ENCODE results near the gene DGKH.

DGKH gene, protein sequence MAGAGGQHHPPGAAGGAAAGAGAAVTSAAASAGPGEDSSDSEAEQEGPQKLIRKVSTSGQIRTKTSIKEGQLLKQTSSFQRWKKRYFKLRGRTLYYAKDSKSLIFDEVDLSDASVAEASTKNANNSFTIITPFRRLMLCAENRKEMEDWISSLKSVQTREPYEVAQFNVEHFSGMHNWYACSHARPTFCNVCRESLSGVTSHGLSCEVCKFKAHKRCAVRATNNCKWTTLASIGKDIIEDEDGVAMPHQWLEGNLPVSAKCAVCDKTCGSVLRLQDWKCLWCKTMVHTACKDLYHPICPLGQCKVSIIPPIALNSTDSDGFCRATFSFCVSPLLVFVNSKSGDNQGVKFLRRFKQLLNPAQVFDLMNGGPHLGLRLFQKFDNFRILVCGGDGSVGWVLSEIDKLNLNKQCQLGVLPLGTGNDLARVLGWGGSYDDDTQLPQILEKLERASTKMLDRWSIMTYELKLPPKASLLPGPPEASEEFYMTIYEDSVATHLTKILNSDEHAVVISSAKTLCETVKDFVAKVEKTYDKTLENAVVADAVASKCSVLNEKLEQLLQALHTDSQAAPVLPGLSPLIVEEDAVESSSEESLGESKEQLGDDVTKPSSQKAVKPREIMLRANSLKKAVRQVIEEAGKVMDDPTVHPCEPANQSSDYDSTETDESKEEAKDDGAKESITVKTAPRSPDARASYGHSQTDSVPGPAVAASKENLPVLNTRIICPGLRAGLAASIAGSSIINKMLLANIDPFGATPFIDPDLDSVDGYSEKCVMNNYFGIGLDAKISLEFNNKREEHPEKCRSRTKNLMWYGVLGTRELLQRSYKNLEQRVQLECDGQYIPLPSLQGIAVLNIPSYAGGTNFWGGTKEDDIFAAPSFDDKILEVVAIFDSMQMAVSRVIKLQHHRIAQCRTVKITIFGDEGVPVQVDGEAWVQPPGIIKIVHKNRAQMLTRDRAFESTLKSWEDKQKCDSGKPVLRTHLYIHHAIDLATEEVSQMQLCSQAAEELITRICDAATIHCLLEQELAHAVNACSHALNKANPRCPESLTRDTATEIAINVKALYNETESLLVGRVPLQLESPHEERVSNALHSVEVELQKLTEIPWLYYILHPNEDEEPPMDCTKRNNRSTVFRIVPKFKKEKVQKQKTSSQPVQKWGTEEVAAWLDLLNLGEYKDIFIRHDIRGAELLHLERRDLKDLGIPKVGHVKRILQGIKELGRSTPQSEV

DNA sequence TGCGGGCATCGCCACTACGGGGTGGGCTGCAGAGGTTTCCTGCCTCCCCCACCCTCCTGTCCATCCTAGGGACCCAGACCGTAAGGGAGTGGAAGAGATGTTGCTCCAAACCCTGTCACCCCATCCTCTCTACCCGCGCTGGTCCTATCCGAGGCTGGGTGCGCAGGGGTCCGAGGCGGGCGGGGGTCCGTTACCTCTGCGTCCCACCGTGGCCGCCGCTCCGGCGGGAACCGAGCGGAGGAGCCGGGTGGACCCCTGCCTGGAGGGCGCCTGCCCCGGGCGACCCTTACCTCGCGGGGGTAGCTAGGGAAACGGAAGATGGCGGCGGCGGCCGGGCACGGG lies at the start of gene DGKH:
Gene DGKH, plus strand, starts transcription at position 307 of the 342 bp plus-strand sequence. CDS start 126 bp downstream, outside the sequence.
- DNase-seq (ENCODE audit: low read depth), result no peak

DNA sequence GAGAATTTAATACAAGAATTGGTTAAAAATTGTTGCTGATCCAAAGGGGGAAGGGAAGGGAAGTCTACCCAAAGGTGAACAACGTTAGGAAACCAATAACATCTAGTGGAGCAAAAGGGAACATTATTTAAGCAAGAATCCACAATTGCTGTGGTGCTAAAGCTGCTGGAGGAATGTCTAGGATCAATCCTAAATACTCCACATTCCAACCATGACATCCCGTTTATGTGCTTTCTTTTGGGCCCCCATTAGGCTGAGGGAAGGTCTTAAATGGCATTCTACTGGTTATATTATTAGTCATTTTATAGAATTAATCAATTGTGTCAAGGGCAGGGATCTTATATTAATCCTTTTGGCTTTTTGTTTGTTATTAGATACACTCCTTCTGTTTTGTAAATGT lies 47.6 kb upstream of the DGKH start:
- DNase-seq (ENCODE audit: low read depth), result no peak

DNA sequence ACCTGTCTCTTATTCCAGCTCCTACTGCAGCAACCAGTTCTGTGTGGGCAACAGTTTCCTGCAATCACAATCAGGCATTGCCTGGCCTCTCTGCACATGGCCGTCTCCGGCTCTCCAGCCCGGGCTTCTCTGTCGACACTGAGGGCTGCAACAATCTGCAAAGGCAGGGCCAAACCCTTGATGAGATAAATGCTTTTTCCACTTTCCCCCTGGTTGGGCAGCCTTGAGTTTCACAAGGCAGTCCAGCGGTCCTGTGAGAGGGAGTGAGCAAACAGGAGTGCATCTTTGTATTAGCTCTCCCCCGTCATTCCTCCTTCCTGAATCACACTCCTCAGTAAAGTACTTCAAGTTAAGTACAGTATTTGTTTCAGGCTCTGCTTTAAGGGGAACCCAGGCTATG lies 46.9 kb upstream of the DGKH start:
- DNase-seq (ENCODE audit: low read depth), result no peak

DNA sequence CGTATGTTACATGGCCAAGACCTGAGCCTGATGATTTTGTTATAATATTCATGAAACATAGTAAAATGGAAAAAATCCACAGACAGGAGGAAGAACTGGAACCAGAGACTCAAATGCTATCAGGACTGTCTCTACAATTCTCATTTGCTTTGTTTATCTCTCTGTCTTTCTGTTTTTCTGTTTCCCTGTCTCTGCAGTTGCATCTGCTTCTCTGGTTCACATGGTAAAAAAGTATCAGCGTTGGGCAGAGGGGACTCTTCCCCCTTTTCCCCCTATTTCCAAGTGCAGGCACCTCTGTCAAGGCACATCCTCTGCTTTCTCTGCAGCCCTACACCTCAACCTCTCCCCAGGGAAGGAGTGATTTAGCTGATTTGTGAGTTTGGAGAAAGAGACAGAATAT lies 46.4 kb upstream of the DGKH start:
- no peak for DNase-seq (ENCODE audit: low read depth)

DNA sequence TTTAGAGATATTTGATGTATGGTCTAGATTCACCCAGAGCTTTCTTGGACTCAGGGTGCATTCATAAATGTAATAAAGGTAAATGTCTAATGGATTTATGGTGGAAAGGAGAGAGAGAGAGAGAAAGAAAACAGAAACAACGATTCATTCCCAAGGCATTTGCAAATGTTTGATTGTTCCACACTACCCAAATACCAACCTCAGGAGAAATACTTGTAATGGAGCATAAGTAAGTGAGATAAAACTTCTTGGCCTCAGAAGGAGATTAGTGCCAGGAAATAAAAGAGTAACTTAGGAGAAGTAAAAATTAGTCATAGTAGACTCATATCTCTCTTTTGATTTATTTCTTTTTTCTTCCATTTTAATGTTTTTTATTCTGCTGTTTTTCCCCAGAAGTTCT lies 40.6 kb upstream of the DGKH start:
- DNase-seq (ENCODE audit: low read depth), result no peak

DNA sequence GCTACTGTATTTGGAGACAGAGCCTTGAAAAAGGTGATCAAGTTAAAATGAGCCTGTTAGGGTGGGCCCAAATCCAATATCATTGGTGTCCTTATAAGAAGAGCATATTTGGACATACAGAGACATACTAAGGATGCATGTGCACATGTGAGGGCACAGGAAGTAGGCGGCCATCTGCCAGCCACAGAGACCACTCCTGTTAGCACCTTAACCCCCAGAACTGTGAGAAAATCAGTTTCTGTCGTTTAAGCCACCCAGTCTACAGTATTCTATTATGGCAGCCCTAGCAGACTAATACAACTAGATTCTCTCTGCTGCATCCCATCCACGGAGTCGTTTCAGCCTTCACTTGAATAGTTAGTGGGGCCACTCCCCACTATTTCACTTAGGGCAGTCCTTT lies 39.4 kb upstream of the DGKH start:
- DNase-seq (ENCODE audit: low read depth), result no peak

DNA sequence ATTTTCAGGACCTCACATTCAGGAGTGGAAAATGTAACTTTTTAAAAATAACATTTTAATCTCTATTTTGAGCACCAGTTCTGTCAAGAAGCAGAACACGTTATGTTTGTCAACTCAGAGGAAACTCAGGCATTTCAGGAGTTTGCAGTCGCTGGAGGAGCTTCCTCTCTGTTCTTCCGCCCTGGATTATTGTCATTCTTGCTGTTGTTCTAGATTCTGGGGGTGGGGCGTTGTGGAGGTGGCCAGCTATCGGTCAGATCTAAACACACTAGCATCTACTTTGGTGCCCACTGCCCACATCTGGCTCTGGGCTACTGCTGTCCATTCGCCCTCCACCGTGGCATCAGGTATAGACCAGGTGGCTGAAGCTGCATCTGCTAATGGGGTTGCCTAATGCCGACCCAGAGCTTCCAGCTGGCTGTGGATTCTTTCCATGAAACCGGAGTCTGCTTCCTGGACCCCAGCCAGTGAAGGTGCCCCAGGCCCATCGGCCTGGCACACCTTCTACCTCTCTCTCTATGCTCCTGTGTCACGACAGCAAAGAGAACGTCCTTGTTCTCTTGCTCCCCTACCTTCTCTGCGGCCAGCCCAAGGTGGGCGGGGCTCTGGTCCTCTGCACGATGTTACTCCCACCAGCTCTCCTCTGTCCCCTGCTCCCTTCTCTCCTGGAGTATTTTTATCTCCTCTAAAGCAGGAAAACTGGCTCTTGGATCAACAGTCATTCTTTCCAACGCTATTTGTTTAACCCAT lies 36.7 kb upstream of the DGKH start:
- no peak for DNase-seq (ENCODE audit: low read depth)

DNA sequence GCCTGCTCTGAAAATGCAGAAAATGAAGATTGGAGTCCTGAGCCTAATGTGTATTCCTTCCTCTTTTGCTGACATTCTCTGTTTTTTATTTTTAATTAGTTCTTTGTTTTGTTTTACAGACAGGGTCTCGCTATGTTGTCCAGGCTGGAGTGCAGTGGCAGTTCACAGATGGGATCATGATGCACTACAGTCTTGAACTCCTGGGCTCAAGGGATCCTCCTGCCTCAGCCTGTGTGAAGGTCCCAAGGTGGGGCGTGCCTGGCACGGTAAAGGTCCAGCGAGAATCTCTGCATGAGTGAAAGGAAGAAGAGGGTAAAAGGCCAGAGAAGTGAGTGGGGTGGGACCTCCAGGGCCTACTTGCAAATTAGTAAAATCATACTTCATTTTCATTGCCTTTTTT lies 34.3 kb upstream of the DGKH start:
- no peak for DNase-seq (ENCODE audit: low read depth)

DNA sequence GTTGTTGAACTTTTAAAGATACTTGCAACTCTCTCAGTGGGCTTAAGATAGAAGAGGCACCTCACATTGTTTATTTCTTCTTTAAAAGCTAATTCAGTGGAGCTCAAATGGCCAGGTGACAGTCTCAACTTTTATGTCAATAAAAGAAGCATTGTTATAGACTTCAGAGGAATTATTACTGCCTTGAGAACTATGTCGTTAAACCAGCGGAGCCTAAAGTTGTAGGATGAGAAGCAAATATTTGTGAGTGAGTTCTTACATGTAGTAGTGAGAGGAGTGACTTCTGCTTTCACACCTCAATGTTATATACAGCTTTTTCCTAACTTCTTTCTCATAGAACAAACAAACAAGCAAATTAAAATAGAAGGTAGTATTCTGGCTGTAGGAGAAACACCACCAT lies 31.2 kb upstream of the DGKH start:
- DNase-seq (ENCODE audit: low read depth), result no peak

DNA sequence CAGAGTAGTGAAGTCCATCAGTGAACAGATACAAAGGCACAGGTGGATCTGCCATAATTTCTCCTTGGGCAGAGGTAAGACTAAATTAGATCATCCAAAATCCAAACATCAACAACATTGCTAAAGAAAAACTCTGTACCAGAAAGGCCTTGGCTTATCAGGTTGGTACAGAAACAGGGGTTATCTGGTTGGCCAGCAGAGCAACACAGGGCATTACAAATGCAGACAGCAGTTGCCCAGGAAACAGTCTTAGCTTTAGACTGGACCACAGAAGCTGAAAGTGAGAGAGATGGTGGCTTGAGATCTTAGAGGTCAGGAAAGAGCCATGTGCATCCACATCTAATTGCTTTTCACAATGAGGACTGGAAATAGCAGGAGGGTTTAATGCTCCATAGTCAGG lies 26.6 kb upstream of the DGKH start:
- no peak for DNase-seq (ENCODE audit: low read depth)

DNA sequence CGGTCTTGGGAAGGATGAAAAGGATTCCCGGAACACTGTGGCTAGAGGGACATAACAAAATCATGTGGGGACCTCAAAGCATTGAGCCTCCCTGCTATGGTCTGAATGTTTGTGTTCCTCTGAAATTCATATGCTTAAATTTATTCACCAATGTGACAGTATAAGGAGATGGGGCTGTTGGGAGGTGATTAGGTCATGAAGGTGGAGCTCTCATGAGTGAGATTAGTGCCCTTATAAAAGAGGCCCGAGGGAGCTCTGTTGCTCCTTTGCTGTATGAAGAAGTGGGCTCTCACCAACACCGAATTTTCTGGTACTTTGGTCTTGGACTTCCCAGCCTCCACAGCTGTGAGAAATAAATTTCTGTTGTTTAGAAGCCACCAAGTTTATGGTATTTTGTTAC lies 26.1 kb upstream of the DGKH start:
- no peak for DNase-seq (ENCODE audit: low read depth)

DNA sequence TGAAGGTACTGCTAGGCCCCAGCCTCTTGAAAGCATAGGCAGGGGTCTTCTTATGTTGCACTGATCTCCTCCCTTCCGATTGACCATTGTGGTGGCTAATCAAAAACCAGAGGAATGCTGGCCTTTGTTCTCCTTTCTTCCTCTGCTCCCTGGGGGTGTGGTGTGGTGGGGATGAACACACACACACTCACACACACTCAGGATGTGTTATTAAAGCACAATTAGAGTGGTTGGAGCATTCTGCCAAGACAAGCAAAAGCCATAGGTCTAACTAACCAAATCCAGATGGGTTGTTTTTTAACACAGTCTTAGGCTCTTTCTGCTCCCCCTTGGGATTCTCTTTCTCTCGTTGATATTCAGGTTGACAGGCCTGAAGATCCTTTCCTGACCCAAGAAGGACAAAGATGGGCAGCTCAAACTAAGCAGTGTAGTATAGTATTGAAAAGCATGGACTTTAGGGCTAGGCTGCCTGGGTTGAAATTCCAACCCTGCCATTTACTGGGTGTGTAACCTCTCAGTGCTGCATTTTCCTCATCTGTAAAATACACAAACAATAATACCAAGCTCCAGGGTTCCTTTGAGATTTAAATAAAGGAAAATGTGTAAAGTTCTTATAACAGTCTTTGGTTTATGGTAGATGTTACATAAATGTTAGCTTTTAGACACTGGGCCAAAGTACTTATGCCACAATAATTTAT lies 25.5 kb upstream of the DGKH start:
- DNase-seq (ENCODE audit: low read depth), result no peak

DNA sequence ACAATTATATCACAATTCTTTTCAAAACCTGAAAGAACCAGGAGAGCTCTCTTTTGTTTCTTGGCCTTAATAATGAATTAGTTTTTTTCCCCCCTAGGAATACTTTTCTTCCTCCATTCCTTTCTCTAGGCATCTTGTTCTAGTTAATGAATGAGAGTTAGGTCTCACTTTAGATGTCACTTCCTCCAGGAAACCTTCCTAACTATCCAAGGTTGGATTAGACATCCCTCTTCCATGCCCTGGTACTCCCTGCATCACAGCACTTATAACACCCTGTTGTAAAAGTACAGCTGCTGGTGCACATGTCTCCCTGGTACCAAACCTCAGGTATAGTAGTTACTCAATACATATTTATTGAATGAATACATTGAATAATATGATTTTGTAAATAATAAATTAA lies 21.2 kb upstream of the DGKH start:
- DNase-seq (ENCODE audit: low read depth), result no peak

DNA sequence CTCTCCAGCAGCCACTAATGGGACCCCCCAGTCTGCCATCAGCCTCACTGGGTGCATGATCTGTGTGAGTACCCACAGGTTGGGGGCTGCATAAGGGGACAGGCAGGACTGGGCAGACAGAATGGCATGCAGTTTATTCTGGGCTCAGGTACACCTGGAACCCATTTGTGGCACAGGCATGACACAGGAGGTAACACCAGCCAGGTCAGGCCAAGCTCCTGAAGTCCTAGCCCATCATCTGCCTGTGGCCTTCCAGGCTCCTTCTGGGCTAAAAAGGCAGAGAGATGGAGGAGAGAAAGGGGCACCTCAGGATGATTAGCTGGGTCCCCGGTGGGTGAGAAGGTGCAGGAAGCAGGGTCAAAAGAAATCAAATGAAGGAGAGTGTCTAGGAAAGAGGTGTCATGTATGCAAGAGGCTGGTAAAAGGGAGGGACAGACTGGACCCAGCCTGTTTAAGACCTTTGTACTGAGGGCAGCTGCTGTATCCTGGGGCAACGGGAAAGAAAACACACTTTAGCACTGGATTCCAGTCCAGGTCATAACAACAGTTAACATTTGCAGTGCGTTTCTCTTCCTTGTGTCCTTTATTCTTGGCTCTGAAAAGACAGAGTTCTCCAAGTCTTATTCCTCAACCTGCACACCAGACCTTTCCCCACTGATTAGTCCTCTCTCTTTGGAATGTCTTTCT lies 20.2 kb upstream of the DGKH start:
- DNase-seq (ENCODE audit: low read depth), result no peak

DNA sequence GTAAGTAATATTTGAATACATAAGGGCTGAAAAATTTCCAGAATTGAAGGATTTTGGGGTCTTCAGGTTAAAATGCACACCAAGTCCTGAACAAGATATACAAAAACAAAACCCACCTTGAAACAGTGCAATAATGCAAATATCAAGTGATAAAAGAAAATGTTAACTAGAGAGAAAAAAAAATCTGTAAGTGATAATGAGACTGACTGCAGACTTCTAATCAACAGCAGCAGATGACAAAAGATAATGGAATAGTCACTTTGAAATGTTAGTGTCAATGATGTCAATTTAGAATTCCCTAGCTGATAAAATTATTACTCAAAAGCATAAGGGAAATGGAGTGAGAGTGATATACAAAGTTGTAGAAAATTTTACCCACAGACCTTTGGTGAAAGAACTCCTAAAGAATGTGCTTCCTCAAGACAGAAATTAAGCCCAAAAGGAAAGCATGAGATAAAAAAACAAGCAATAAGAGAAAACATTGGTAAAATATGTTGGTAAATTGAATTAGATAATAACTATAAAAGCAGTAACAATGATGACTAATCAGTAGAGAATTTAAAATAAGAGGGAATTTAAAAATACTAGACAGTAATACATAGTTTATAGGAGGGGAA lies 12.4 kb upstream of the DGKH start:
- no peak for DNase-seq (ENCODE audit: low read depth)

DNA sequence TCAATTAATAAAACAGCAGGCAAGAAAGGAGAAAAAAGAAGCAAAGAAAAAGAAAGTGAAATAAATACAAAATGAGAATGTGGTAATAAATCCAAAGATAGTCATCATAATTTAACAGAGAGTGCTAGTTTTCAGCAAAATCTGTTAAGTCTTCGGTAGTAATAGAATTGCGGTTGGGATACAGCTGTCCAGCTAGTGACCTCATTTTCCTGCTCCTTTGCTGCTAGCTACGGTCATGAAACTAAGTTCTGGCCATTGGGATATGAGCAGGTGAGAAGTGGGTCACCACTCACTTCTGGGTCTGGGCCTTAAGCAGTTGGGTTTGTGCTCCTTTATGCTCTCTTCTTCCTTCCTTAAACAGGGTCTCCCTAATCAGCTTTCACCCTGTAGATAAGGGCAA lies 11.7 kb upstream of the DGKH start:
- no peak for DNase-seq (ENCODE audit: low read depth)

DNA sequence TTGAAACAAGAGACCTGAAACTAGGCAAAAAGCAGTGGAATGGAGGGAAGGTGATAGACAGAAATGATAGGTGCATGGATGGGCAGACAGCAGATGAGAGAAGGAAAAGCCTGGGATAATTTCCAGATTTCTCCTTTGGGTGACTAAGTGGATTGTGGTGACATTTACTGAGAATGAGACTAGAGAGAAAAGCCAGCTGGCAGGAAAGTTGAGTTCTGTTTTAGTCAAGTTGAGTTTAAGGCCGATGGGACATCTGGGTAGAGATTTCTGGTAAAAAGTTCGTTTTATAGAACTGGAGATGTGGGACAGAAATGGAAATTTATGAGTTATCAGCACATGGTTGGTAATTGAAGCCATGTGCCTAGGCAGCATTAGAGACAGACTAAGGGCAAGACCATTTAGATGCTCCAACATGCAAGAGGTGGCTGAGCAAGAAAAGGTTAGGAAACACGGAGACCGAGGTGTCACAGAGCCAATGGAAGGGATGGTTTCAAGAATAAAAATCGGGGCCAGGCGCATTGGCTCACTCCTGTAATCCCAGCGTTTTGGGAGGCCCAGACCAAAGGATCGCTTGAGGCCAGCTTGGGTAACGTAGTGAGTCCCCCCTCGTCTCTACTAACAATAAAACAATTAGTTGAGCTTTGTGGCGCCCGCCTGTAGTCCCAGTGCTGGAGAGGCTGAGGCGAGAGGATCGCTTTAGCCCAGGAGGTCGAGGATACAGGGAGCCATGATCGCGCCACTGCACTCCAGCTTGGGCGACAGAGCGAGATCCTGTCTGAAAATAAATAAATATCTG lies 9.6 kb upstream of the DGKH start:
- no peak for DNase-seq (ENCODE audit: low read depth)

DNA sequence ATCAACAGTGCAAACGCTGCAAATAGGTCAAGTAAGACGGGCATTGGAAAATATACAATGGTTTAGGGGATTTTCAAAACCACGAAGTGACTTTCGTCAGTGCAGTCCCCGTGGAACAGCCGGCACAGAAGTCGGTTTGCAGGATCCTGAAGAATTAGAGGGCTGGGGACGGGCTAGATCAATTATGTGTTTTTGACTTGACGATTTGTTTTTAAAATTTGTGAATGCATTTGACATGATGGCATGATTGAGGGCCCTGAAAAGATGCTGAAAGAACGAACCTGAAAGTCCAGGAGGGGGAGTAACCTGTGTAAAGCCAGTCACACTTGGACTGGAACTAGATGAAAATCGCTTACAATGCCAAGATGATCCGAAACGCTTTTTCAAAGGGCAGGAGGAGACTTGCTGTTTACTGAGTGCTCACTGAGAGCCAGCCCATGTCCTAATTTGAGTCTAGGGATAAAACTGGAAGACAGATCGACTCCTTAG lies 8.9 kb upstream of the DGKH start:
- no peak for DNase-seq (ENCODE audit: low read depth)
